ENCODE results near the gene NR3C1.

Gene NR3C1

DNA sequence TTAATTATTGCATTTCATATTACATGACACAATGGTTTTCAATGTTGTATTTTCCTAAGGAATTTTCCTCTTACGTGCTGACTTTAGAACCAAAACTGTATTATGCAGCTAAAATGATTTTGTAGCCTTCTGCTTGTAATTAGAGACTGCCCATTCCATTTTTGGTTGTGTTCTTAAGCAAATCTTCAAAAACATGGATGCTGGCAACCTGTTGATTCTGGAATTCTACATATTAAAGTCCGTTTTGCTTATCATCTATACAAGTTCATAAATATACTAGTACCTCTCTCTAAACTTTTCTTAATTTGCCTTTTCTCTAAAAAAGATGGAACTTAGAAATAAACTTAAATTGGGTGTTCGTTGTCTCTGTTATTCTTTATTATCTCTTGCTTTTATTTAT is 88.3 kb downstream of the NR3C1 start (continued):
- TF ChIP-seq, protein P1, sequence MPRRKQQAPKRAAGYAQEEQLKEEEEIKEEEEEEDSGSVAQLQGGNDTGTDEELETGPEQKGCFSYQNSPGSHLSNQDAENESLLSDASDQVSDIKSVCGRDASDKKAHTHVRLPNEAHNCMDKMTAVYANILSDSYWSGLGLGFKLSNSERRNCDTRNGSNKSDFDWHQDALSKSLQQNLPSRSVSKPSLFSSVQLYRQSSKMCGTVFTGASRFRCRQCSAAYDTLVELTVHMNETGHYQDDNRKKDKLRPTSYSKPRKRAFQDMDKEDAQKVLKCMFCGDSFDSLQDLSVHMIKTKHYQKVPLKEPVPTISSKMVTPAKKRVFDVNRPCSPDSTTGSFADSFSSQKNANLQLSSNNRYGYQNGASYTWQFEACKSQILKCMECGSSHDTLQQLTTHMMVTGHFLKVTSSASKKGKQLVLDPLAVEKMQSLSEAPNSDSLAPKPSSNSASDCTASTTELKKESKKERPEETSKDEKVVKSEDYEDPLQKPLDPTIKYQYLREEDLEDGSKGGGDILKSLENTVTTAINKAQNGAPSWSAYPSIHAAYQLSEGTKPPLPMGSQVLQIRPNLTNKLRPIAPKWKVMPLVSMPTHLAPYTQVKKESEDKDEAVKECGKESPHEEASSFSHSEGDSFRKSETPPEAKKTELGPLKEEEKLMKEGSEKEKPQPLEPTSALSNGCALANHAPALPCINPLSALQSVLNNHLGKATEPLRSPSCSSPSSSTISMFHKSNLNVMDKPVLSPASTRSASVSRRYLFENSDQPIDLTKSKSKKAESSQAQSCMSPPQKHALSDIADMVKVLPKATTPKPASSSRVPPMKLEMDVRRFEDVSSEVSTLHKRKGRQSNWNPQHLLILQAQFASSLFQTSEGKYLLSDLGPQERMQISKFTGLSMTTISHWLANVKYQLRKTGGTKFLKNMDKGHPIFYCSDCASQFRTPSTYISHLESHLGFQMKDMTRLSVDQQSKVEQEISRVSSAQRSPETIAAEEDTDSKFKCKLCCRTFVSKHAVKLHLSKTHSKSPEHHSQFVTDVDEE (CRISPR knock-in tag; IDR thresholded peaks at IDR 0.05), result no peak
- TF ChIP-seq TOX (CRISPR knock-in tag; IDR thresholded peaks at IDR 0.05; ENCODE audit: borderline replicate concordance), result no peak
- TF ChIP-seq, protein P2, sequence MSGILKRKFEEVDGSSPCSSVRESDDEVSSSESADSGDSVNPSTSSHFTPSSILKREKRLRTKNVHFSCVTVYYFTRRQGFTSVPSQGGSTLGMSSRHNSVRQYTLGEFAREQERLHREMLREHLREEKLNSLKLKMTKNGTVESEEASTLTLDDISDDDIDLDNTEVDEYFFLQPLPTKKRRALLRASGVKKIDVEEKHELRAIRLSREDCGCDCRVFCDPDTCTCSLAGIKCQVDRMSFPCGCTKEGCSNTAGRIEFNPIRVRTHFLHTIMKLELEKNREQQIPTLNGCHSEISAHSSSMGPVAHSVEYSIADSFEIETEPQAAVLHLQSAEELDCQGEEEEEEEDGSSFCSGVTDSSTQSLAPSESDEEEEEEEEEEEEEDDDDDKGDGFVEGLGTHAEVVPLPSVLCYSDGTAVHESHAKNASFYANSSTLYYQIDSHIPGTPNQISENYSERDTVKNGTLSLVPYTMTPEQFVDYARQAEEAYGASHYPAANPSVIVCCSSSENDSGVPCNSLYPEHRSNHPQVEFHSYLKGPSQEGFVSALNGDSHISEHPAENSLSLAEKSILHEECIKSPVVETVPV (CRISPR knock-in tag; IDR thresholded peaks at IDR 0.05), result no peak
- TF ChIP-seq RARB (CRISPR knock-in tag; IDR thresholded peaks at IDR 0.05), result no peak
- TF ChIP-seq SNAI2 (CRISPR knock-in tag; IDR thresholded peaks at IDR 0.05), result no peak
- no peak for TF ChIP-seq TCF4 (CRISPR knock-in tag; IDR thresholded peaks at IDR 0.05; ENCODE audit: borderline replicate concordance)
- TF ChIP-seq ZFP30 (CRISPR knock-in tag; IDR thresholded peaks at IDR 0.05), result no peak
- no peak for TF ChIP-seq ZNF70 (CRISPR knock-in tag; IDR thresholded peaks at IDR 0.05)

- no peak for TF ChIP-seq GLIS3 (CRISPR knock-in tag; IDR thresholded peaks at IDR 0.05)
- TF ChIP-seq ZC3H10 (CRISPR knock-in tag; IDR thresholded peaks at IDR 0.05), result no peak
- TF ChIP-seq, protein P3, sequence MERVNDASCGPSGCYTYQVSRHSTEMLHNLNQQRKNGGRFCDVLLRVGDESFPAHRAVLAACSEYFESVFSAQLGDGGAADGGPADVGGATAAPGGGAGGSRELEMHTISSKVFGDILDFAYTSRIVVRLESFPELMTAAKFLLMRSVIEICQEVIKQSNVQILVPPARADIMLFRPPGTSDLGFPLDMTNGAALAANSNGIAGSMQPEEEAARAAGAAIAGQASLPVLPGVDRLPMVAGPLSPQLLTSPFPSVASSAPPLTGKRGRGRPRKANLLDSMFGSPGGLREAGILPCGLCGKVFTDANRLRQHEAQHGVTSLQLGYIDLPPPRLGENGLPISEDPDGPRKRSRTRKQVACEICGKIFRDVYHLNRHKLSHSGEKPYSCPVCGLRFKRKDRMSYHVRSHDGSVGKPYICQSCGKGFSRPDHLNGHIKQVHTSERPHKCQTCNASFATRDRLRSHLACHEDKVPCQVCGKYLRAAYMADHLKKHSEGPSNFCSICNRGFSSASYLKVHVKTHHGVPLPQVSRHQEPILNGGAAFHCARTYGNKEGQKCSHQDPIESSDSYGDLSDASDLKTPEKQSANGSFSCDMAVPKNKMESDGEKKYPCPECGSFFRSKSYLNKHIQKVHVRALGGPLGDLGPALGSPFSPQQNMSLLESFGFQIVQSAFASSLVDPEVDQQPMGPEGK (CRISPR knock-in tag; IDR thresholded peaks at IDR 0.05; ENCODE audit: borderline replicate concordance), result no peak
- no peak for TF ChIP-seq SNAI2 (CRISPR knock-in tag; IDR thresholded peaks at IDR 0.05)
- no peak for TF ChIP-seq ARNTL (CRISPR knock-in tag; IDR thresholded peaks at IDR 0.05; ENCODE audit: borderline replicate concordance, low read depth)
- no peak for TF ChIP-seq TCF4 (CRISPR knock-in tag; IDR thresholded peaks at IDR 0.05; ENCODE audit: borderline replicate concordance)
- no peak for TF ChIP-seq ZFP30 (CRISPR knock-in tag; IDR thresholded peaks at IDR 0.05)
- no peak for TF ChIP-seq OSR1 (CRISPR knock-in tag; IDR thresholded peaks at IDR 0.05)
- TF ChIP-seq RARB (CRISPR knock-in tag; IDR thresholded peaks at IDR 0.05), result no peak
- no peak for TF ChIP-seq CSDC2 (CRISPR knock-in tag; IDR thresholded peaks at IDR 0.05)
- TF ChIP-seq POU6F1 (CRISPR knock-in tag; IDR thresholded peaks at IDR 0.05; ENCODE audit: borderline replicate concordance, low read depth), result no peak
- ATAC-seq, result peak; percentile 87
Observed at GRCh38 chr5:143314659-143315058, 88.8 kb downstream of the NR3C1 start.

DNA sequence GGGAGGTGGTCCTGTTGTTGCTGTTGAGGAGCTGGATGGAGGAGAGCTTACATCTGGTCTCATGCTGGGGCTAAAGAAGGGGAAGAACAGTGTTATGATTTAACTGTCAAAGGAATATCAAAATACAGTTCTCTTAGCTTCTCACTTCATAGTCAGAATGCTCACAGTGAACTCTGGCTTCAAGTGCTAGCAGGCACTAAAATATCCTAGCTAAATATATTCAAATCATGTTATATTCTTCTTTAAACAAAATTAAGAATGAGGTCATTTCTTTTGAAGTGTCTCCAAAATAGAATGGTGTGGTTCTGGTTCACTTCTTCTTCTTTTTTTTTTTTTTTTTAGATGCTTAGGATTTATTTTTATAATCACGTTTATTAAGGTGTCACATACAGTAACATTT is 89.4 kb downstream of the NR3C1 start:
- TF ChIP-seq ESRRG (CRISPR knock-in tag; IDR thresholded peaks at IDR 0.05), result no peak
- TF ChIP-seq ZFP3 (CRISPR knock-in tag; IDR thresholded peaks at IDR 0.05), result no peak
- TF ChIP-seq ARNTL (CRISPR knock-in tag; IDR thresholded peaks at IDR 0.05; ENCODE audit: borderline replicate concordance, low read depth), result no peak
- no peak; the same call in 2 of the 3 replicates for ATAC-seq

DNA sequence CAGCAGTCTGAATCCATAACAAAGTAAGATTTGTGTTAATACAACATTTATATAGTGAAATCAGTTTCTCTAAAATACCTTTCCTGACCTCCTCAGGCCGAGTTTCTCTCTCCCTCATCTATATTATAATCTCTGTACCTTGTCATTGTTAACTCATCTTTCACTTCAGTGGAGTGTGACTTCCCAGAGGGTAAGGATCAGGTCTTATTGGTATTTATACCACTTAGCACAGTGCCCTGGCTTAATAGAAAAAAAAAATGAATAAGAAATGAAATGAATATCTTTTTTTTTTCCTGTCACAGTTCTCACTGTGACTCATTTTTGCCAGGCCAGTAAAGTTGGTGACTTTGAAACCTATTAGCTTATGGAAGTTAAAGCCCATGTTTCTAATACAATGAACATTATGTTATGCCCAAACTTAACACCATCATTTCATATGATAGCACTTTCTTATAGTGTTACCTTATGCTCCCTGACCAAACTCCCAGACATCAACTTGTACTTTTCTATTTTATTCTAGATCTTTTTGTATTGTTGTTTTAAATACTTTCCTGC is 90.1 kb downstream of the NR3C1 start:
- ATAC-seq, result no peak; the same call in 2 of the 3 replicates
- TF ChIP-seq POU6F1 (CRISPR knock-in tag; IDR thresholded peaks at IDR 0.05; ENCODE audit: borderline replicate concordance, low read depth) (no peak), ESRRG (CRISPR knock-in tag; IDR thresholded peaks at IDR 0.05) (no peak), RARB (CRISPR knock-in tag; IDR thresholded peaks at IDR 0.05) (no peak), ZNF70 (CRISPR knock-in tag; IDR thresholded peaks at IDR 0.05) (no peak), OSR1 (CRISPR knock-in tag; IDR thresholded peaks at IDR 0.05) (no peak), ZFP30 (CRISPR knock-in tag; IDR thresholded peaks at IDR 0.05) (no peak), GLIS3 (CRISPR knock-in tag; IDR thresholded peaks at IDR 0.05) (no peak)
- TF ChIP-seq, protein P2 (CRISPR knock-in tag; IDR thresholded peaks at IDR 0.05), result no peak
- TF ChIP-seq, protein P1 (CRISPR knock-in tag; IDR thresholded peaks at IDR 0.05), result no peak
- TF ChIP-seq, protein P3 (CRISPR knock-in tag; IDR thresholded peaks at IDR 0.05; ENCODE audit: borderline replicate concordance), result no peak

Data from SK-N-SH treated with all-trans-retinoic acid at 6 μM for 48 hours (cell line).